B cell (primary cell): Measurements from ENCODE around the gene ATP9B.

ENCODE experiments used
- EZH2 ChIP-seq: IDR thresholded peaks from 2 replicates; pipeline ENCODE4 v1.6.1; 2012; ENCODE audit warnings: borderline replicate concordance, low read depth, mild to moderate bottlenecking, moderate library complexity, low read length; ENCODE audit not compliant: insufficient read depth, poor library complexity, severe bottlenecking
- TF ChIP-seq, protein P1 (sequence below): fragments of 200-600 bp; IDR thresholded peaks from one replicate; pipeline ENCODE4 v1.8.0; 2022; ENCODE audit warnings: antibody characterized with exemption, mild to moderate bottlenecking

DNA sequence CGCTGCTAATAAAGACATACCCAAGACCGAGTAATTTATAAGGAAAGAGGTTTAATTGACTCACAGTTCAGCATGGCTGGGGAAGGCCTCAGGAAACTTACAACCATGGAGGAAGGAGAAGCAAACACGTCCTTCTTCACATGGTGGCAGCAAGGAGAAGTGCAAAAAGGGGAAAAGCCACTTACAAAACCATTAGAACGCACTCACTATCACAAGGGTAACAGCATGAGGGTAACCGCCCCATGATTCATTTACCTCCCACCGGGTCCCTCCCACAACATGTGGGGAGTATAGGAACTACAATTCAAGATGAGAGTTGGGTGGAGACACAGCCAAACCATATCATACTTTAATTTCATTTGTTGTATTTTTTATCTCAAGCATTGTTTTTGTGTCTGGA is 67.5 kb downstream of the ATP9B start:
- TF ChIP-seq, protein P1, sequence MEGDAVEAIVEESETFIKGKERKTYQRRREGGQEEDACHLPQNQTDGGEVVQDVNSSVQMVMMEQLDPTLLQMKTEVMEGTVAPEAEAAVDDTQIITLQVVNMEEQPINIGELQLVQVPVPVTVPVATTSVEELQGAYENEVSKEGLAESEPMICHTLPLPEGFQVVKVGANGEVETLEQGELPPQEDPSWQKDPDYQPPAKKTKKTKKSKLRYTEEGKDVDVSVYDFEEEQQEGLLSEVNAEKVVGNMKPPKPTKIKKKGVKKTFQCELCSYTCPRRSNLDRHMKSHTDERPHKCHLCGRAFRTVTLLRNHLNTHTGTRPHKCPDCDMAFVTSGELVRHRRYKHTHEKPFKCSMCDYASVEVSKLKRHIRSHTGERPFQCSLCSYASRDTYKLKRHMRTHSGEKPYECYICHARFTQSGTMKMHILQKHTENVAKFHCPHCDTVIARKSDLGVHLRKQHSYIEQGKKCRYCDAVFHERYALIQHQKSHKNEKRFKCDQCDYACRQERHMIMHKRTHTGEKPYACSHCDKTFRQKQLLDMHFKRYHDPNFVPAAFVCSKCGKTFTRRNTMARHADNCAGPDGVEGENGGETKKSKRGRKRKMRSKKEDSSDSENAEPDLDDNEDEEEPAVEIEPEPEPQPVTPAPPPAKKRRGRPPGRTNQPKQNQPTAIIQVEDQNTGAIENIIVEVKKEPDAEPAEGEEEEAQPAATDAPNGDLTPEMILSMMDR: no peak
- TF ChIP-seq EZH2: no peak
